ENCODE measurements around the gene CAPS2.
"Not testable (repeated sequence)": the region's sequence is repeated elsewhere in the genome, so short reads cannot be mapped to it uniquely, and the experiment has no call there.

CAPS2 gene

DNA sequence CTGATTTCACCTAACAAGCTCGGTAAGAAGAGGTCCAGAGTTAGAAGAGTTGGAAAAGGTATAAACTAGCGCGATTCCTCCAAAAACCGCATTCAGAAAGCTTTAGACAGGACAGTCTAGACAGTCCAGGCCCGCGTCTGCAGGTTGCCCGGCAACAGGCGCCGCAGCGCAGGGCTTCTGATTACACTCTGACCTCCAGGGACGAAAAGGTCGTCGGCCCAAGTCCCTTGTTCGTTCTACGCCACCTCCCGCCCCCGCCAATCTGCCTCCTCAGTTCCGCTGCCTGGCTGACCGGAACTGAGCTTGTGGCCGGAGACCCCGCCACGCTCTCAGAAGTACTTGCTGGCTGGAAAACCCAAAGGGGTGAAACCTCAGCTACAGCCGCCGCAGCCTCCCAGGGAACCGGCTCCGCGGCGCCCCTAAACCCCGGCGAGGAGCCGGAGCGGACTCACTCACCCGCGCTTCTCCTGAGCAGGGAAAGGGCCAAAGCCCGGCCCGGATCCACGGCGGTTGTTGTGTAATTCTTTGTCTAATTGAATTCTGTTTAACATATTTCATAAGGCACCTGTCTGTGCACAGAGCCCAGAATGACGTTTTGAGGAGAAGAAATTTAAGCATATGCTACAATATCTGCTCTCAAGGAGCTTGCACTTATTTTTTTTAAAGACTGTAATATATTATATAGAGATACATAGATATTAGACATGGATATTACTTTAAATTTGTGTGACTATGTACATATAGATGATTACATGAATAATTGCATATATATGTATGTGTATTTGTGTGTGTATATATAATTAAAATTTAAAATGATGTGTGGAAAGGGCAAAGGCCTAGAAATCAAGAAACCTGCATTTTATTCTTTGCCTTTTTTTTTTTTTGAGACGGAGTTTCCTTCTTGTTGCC, at the start of gene CAPS2:
Gene CAPS2, minus strand, starts transcription at position 407 of the 909 bp plus-strand sequence. CDS start 3,826 bp downstream, outside the sequence.
- Histone ChIP-seq H3K27ac (ENCODE audit: low read depth, low read length) (no peak within 1 kb of the TSS), H3K4me3 (ENCODE audit: low read depth, low read length) (peak within 1 kb of the TSS; percentile 82), H3K36me3 (ENCODE audit: insufficient read depth, low read length) (no peaks in the 10 kb centered on the region), H3K79me2 (ENCODE audit: control insufficient read depth, insufficient read depth, low read length, unreplicated experiment) (no peaks in the 10 kb centered on the region), H3K4me1 (ENCODE audit: control insufficient read depth, insufficient read depth, low read length, unreplicated experiment) (no peaks in the 10 kb centered on the region), H3K27me3 (ENCODE audit: insufficient read depth, low read length) (no peaks in the 10 kb centered on the region), H2AFZ (ENCODE audit: low read length, unreplicated experiment) (peak within 1 kb of the TSS; percentile 70)

DNA sequence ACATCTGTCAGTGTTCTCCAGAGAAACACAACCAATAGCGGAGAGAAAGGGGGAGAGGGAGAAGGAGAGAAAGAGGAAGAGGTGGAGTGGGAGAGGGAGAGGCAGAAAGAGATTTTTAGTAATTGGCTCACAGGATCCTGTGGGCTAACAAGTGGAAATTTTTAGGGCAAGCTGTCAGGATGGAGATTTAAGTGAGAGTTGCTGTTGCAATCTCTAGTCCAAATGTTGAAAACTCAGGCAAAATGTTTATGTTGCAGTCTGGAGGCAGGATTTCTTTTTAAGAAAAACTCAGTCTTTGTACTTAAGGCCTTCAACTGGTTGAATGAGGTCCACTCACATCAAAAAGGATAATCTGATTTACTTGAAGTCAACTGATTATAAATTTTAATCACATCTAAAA, 48.2 kb upstream of the CAPS2 start:
- Histone ChIP-seq H3K27me3 (ENCODE audit: insufficient read depth, low read length) (no peaks in the 10 kb centered on the region), H3K4me1 (ENCODE audit: control insufficient read depth, insufficient read depth, low read length, unreplicated experiment) (no peaks in the 10 kb centered on the region), H3K36me3 (ENCODE audit: insufficient read depth, low read length) (no peaks in the 10 kb centered on the region), H2AFZ (ENCODE audit: low read length, unreplicated experiment) (no peak overlapping the region), H3K27ac (ENCODE audit: low read depth, low read length) (no peak overlapping the region), H3K4me3 (ENCODE audit: low read depth, low read length) (no peak overlapping the region), H3K79me2 (ENCODE audit: control insufficient read depth, insufficient read depth, low read length, unreplicated experiment) (no peaks in the 10 kb centered on the region)

DNA sequence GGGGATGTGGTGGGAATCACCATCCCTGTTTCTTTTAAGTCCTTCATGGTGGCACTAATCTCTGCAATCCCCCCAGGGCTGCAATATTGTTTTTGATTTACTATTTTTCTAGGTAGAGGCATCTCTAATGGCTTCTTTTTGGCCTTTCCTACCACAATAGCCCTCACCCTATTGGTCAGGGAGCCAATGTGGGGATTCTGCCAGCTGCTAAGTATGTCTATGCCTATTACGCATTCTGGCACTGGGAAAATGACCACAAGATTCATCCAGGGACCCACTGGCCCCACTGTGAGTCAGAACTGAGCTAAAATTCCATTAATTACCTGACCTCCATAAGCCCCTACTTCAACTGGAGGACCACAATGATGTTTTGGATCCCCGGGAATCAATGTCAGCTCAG, 44.8 kb upstream of the CAPS2 start:
- Histone ChIP-seq H2AFZ (ENCODE audit: low read length, unreplicated experiment) (no peak overlapping the region), H3K27me3 (ENCODE audit: insufficient read depth, low read length) (no peaks in the 10 kb centered on the region), H3K36me3 (ENCODE audit: insufficient read depth, low read length) (no peaks in the 10 kb centered on the region), H3K4me1 (ENCODE audit: control insufficient read depth, insufficient read depth, low read length, unreplicated experiment) (no peaks in the 10 kb centered on the region), H3K79me2 (ENCODE audit: control insufficient read depth, insufficient read depth, low read length, unreplicated experiment) (no peaks in the 10 kb centered on the region), H3K27ac (ENCODE audit: low read depth, low read length) (no peak overlapping the region), H3K4me3 (ENCODE audit: low read depth, low read length) (no peak overlapping the region)

DNA sequence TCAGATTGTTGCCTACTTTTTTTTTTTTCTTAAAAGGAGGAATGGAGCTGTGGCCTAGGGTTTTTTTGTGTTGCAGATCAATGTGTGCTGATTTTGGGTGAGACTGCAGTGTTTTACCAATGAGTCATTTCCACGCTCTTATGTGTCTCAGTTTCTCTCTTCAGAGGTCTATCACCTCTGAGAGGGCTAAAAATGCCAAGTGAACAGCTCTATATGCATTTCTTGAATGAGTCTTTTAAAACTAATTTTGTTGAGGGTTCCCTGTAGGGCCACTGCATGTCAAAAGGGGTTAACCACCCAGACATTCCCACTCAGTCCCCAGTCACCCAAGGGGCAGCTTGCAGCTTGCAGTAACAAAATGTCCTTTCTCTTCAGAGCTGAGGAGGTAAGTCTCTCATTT, 36.5 kb upstream of the CAPS2 start:
- Histone ChIP-seq H3K36me3 (ENCODE audit: insufficient read depth, low read length) (no peaks in the 10 kb centered on the region), H3K27me3 (ENCODE audit: insufficient read depth, low read length) (no peaks in the 10 kb centered on the region), H3K79me2 (ENCODE audit: control insufficient read depth, insufficient read depth, low read length, unreplicated experiment) (no peaks in the 10 kb centered on the region), H2AFZ (ENCODE audit: low read length, unreplicated experiment) (peak overlapping the region; percentile 40), H3K4me1 (ENCODE audit: control insufficient read depth, insufficient read depth, low read length, unreplicated experiment) (peaks cover 20% of the 10 kb centered on the region), H3K27ac (ENCODE audit: low read depth, low read length) (peak overlapping the region; percentile 43), H3K4me3 (ENCODE audit: low read depth, low read length) (peak overlapping the region; percentile 17; the same call in 1 of the 2 replicates)

DNA sequence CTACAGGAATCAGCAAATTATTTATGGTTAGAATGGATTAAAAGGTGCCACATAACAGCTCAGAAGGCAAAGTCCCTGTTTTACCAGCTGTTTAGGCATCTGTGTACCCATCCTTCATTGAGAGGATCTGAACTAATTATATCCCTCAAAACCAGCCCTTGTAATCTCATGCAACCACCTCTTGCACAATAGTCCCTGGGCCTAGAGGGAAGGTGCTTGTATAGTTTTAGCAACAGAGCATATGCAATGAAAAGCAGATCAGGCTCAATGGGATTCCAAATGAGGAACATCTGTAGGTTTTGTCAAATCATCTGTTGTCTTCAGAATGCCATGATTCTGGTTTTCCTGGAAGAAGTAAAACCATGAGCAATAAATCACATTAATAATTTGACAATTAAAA, 34.8 kb upstream of the CAPS2 start:
- Histone ChIP-seq H3K4me1 (ENCODE audit: control insufficient read depth, insufficient read depth, low read length, unreplicated experiment) (peaks cover 20% of the 10 kb centered on the region), H3K36me3 (ENCODE audit: insufficient read depth, low read length) (no peaks in the 10 kb centered on the region), H2AFZ (ENCODE audit: low read length, unreplicated experiment) (no peak overlapping the region), H3K79me2 (ENCODE audit: control insufficient read depth, insufficient read depth, low read length, unreplicated experiment) (no peaks in the 10 kb centered on the region), H3K4me3 (ENCODE audit: low read depth, low read length) (no peak overlapping the region), H3K27ac (ENCODE audit: low read depth, low read length) (no peak overlapping the region), H3K27me3 (ENCODE audit: insufficient read depth, low read length) (no peaks in the 10 kb centered on the region)

DNA sequence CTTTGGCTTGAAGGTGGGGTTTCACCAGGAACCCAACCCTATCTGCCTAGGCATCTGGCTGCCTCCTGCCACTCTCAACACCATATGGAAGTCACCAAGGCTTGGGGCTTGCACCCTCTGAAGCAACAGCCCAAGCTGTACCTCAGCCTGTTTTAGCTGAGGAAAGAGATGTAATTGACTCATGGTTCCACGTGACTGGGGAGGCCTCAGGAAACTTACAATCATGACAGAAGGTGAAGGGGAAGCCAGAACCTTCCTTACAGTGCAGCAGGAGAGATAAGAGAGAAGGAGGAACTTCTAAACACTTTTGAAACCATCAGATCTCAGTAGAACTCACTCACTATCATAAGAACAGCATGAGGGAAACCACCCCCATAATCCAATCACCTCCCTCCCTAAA, 31.3 kb upstream of the CAPS2 start:
- Histone ChIP-seq H3K4me3 (ENCODE audit: low read depth, low read length) (no peak overlapping the region), H3K27me3 (ENCODE audit: insufficient read depth, low read length) (no peaks in the 10 kb centered on the region), H3K27ac (ENCODE audit: low read depth, low read length) (no peak overlapping the region), H3K79me2 (ENCODE audit: control insufficient read depth, insufficient read depth, low read length, unreplicated experiment) (no peaks in the 10 kb centered on the region), H3K36me3 (ENCODE audit: insufficient read depth, low read length) (no peaks in the 10 kb centered on the region), H3K4me1 (ENCODE audit: control insufficient read depth, insufficient read depth, low read length, unreplicated experiment) (peaks cover 12% of the 10 kb centered on the region), H2AFZ (ENCODE audit: low read length, unreplicated experiment) (no peak overlapping the region)

DNA sequence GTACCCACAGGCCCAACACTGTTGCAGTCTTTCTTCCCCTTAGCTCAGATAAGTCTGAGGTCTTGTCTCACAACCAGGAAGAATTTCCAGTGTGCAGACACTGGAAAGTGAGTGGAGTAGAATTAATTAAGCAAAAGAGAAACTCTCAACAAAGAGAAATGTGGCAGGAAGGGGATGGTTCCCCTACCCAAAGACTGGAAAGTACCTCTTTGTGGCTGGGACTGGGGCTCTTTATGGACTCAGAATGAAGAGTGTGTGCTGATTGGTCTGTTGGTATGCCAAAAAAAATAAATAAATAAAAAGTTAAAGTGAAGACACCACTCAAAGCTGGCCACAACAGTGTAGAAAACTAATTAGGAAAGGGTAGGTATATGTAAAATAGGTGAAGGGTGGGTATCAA, 30.8 kb upstream of the CAPS2 start:
- H3K79me2 ChIP-seq (ENCODE audit: control insufficient read depth, insufficient read depth, low read length, unreplicated experiment) = no peaks in the 10 kb centered on the region
- H3K27ac ChIP-seq (ENCODE audit: low read depth, low read length) = no peak overlapping the region
- H3K36me3 ChIP-seq (ENCODE audit: insufficient read depth, low read length) = no peaks in the 10 kb centered on the region
- no peak overlapping the region for H3K4me3 ChIP-seq (ENCODE audit: low read depth, low read length)
- no peaks in the 10 kb centered on the region for H3K27me3 ChIP-seq (ENCODE audit: insufficient read depth, low read length)
- peaks cover 7% of the 10 kb centered on the region for H3K4me1 ChIP-seq (ENCODE audit: control insufficient read depth, insufficient read depth, low read length, unreplicated experiment)
- H2AFZ ChIP-seq (ENCODE audit: low read length, unreplicated experiment) = no peak overlapping the region

DNA sequence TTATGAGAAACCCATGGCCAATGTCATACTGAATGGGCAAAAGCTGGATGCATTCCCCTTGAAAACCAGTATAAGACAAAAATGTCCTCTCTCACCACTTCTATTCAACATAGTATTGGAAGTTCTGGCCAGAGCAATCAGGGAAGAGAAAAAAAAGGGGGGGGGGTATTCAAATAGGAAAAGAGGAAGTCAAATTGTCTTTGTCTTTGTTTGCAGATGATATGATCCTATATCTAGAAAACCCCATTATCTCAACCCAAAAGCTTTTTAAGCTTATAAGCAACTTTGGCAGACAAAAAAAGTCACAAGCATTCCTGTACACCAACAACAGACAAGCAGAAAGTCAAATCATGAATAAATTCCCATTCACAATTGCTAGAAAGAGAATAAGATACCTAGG, 23.9 kb upstream of the CAPS2 start:
- Histone ChIP-seq H2AFZ (ENCODE audit: low read length, unreplicated experiment) (no peak overlapping the region), H3K27me3 (ENCODE audit: insufficient read depth, low read length) (no peaks in the 10 kb centered on the region), H3K4me3 (ENCODE audit: low read depth, low read length) (no peak overlapping the region), H3K4me1 (ENCODE audit: control insufficient read depth, insufficient read depth, low read length, unreplicated experiment) (no peaks in the 10 kb centered on the region), H3K27ac (ENCODE audit: low read depth, low read length) (no peak overlapping the region), H3K79me2 (ENCODE audit: control insufficient read depth, insufficient read depth, low read length, unreplicated experiment) (no peaks in the 10 kb centered on the region), H3K36me3 (ENCODE audit: insufficient read depth, low read length) (no peaks in the 10 kb centered on the region; the same call in 1 of the 2 replicates)

DNA sequence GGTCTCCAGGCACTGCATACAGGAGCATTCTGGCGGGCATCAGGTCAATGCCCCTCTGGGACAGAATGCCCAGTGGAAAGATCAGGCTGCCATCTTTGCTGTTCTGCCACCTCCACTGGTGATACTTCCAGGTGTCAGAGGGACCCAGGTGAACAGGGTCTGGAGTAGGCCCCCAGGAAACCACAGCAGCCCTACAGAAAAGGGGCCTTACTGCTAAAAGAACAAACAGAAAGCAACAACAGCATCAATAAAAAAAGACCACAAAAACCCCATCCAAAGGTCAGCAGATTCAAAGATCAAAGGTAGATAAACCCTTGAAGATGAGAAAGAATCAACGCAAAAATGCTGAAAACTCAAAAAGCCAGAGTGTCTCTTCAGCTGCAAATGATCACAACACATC, 20.3 kb upstream of the CAPS2 start:
- no peaks in the 10 kb centered on the region for H3K27me3 ChIP-seq (ENCODE audit: insufficient read depth, low read length)
- H3K79me2 ChIP-seq (ENCODE audit: control insufficient read depth, insufficient read depth, low read length, unreplicated experiment) = no peaks in the 10 kb centered on the region
- no peaks in the 10 kb centered on the region for H3K4me1 ChIP-seq (ENCODE audit: control insufficient read depth, insufficient read depth, low read length, unreplicated experiment)
- no peak overlapping the region for H3K27ac ChIP-seq (ENCODE audit: low read depth, low read length)
- no peak overlapping the region for H2AFZ ChIP-seq (ENCODE audit: low read length, unreplicated experiment)
- no peaks in the 10 kb centered on the region; the same call in 1 of the 2 replicates for H3K36me3 ChIP-seq (ENCODE audit: insufficient read depth, low read length)
- H3K4me3 ChIP-seq (ENCODE audit: low read depth, low read length) = no peak overlapping the region

DNA sequence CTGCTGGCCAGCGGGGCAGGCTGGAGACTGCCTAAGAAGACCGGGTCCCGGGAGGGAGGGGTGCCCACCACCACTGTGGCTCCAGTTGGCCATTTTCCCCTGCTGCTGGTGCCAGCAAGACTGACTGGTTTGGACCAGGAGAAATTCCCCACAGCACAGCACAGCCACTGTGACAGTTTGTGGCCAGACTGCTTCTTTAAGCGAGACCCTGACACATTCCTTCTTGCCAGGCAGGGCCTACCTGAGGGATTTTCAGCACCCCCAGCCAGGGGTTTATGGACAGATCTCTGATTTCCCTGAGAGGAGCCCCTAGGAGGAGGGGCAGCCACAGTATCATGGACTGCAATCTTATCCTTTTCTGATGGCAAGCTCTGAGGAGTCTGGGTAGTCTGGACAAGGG, 19.8 kb upstream of the CAPS2 start:
- H2AFZ ChIP-seq (ENCODE audit: low read length, unreplicated experiment) = no peak overlapping the region
- H3K79me2 ChIP-seq (ENCODE audit: control insufficient read depth, insufficient read depth, low read length, unreplicated experiment) = no peaks in the 10 kb centered on the region
- H3K4me3 ChIP-seq (ENCODE audit: low read depth, low read length) = no peak overlapping the region
- no peak overlapping the region for H3K27ac ChIP-seq (ENCODE audit: low read depth, low read length)
- H3K4me1 ChIP-seq (ENCODE audit: control insufficient read depth, insufficient read depth, low read length, unreplicated experiment) = no peaks in the 10 kb centered on the region
- H3K27me3 ChIP-seq (ENCODE audit: insufficient read depth, low read length) = no peaks in the 10 kb centered on the region
- H3K36me3 ChIP-seq (ENCODE audit: insufficient read depth, low read length) = no peaks in the 10 kb centered on the region

DNA sequence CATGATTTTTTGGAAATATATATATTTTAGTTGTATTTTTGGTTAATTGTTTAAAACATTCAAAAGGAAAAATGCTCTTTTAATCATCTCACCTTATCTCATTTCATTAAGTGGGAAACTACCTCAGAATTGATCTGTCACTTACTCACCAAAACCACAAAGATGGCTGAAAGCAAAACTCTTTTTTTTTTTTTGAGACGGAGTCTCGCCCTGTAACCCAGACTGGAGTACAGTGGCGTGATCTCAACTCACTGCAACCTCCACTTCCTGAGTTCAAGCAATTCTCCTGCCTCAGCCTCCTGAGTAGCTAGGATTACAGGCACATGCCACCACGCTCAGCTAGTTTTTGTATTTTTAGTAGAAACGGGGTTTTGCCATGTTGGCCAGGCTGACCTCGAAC, 16.1 kb upstream of the CAPS2 start:
- H3K27me3 ChIP-seq (ENCODE audit: insufficient read depth, low read length); H2AFZ ChIP-seq (ENCODE audit: low read length, unreplicated experiment); H3K79me2 ChIP-seq (ENCODE audit: control insufficient read depth, insufficient read depth, low read length, unreplicated experiment); H3K27ac ChIP-seq (ENCODE audit: low read depth, low read length); H3K36me3 ChIP-seq (ENCODE audit: insufficient read depth, low read length); H3K4me3 ChIP-seq (ENCODE audit: low read depth, low read length); H3K4me1 ChIP-seq (ENCODE audit: control insufficient read depth, insufficient read depth, low read length, unreplicated experiment): not testable (repeated sequence)
